HCT116 (cell line): ENCODE results near the gene SPIN1. TPM values are rescaled to one million over a fixed set of nuclear protein-coding genes. Genes with fewer than 3 reads are reported as not detected.

ENCODE experiments used
- ATAC-seq: fragments of 200-7000 bp; cut with Tn5 transposase; 2 replicates; pipeline ENCODE4 v1.9.1; 2020; ENCODE audit warnings: mild to moderate bottlenecking, moderate library complexity
- BruUV-seq: library from RNA; stranded (reverse); fragments of 400-500 nt; replicated peaks from 2 replicates; lab custom pipeline; 2021; lab: Mats Ljungman, UMichigan
- CTCF ChIA-PET: fragments of 300-600 bp; sonication (Branson Sonifier 250); formaldehyde crosslinking; loops from one replicate; lab custom pipeline; 2021; ENCODE audit warnings: antibody characterized with exemption; lab: Charles Lee
- POLR2A ChIA-PET: fragments of 300-600, 350-600 bp; sonication (Branson Sonifier 250); formaldehyde crosslinking; loops from one replicate; lab custom pipeline; 2021; ENCODE audit warnings: antibody characterized with exemption; lab: Charles Lee
- RAD21 ChIA-PET, 2 experiments: fragments of 300-600 bp; sonication (Branson Sonifier 250); formaldehyde crosslinking; loops; one replicate each; lab custom pipeline; 2023; ENCODE audit warnings: low total read pairs in 2 of 2; ENCODE audit not compliant: uncharacterized antibody in 2 of 2, unreplicated experiment in 2 of 2, low non-redundant PET in 1 of 2; lab: Charles Lee
- DNase-seq: peaks from one replicate; pipeline ENCODE4 v3.0.0-alpha.2; 2010; ENCODE audit warnings: low read depth, low spot score
- H2AFZ ChIP-seq: fragments of 200-600 bp; shearing (Covaris generic), sonication (generic); 2 replicates; pipeline ENCODE4 v1.6.1; 2017; ENCODE audit warnings: low read depth, mixed run types, mixed read lengths, antibody characterized with exemption, low read length; ENCODE audit not compliant: poor library complexity, severe bottlenecking
- H3K27ac ChIP-seq: 2 replicates; pipeline ENCODE4 v1.5.1; 2012; ENCODE audit warnings: low read depth, low read length
- H3K27me3 ChIP-seq: fragments of 200-600 bp; sonication (generic); 2 replicates; pipeline ENCODE4 v1.6.1; 2016; ENCODE audit warnings: mixed run types, low read length, mixed read lengths; ENCODE audit not compliant: insufficient read depth
- H3K36me3 ChIP-seq, 2 experiments: fragments of 200-500 bp in 1 of 2; fragments of 200-600 bp in 1 of 2; sonication (Bioruptor generic) in 1 of 2; sonication (generic) in 1 of 2; 2 replicates each; pipeline versions ENCODE4 v1.5.1 to v1.6.1; 2014 to 2016; ENCODE audit warnings: low read length in 2 of 2, inconsistent platforms in 1 of 2, mixed read lengths in 1 of 2, mixed run types in 1 of 2; ENCODE audit not compliant: insufficient read depth in 2 of 2, control insufficient read depth in 1 of 2
- H3K4me1 ChIP-seq, 2 experiments: fragments of 200-600 bp in 1 of 2; sonication (generic) in 1 of 2; 2 replicates each; pipeline versions ENCODE4 v1.5.1 to v1.6.1; 2012 to 2017; ENCODE audit warnings: low read length in 2 of 2, inconsistent platforms in 1 of 2, mild to moderate bottlenecking in 1 of 2, mixed read lengths in 1 of 2, mixed run types in 1 of 2, moderate library complexity in 1 of 2; ENCODE audit not compliant: insufficient read depth in 2 of 2, control insufficient read depth in 1 of 2
- H3K4me2 ChIP-seq: fragments of 200-600 bp; sonication (generic); 2 replicates; pipeline ENCODE4 v1.6.1; 2017; ENCODE audit warnings: mixed run types, low read length, mixed read lengths
- H3K4me3 ChIP-seq, 2 experiments: fragments of 200-600 bp in 1 of 2; sonication (generic) in 1 of 2; replicated peaks in 1 of 2; 2 replicates each; pipeline ENCODE4 v1.5.1; 2011 to 2016; ENCODE audit warnings: low read length in 2 of 2, control low read depth in 1 of 2, low read depth in 1 of 2, mild to moderate bottlenecking in 1 of 2, mixed read lengths in 1 of 2, mixed run types in 1 of 2
- H3K79me2 ChIP-seq: fragments of 200-600 bp; sonication (generic); 2 replicates; pipeline ENCODE4 v1.6.1; 2017; ENCODE audit warnings: mild to moderate bottlenecking, mixed run types, low read length, moderate library complexity, mixed read lengths; ENCODE audit not compliant: insufficient read depth
- H3K9ac ChIP-seq: fragments of 200-600 bp; sonication (generic); 2 replicates; pipeline ENCODE4 v1.6.1; 2016; ENCODE audit warnings: low read length, mixed read lengths
- H3K9me2 ChIP-seq: fragments of 200-600 bp; sonication (generic), shearing (Covaris generic); 2 replicates; pipeline ENCODE4 v1.6.1; 2017; ENCODE audit warnings: mixed run types, mild to moderate bottlenecking, moderate library complexity; ENCODE audit not compliant: insufficient read depth
- H3K9me3 ChIP-seq, 2 experiments: fragments of 200-500 bp in 1 of 2; fragments of 200-600 bp in 1 of 2; sonication (Bioruptor generic) in 1 of 2; sonication (generic) in 1 of 2; 2 replicates each; pipeline ENCODE4 v1.6.1; 2014 to 2017; ENCODE audit warnings: low read length in 2 of 2, mixed read lengths in 2 of 2, inconsistent platforms in 1 of 2, low read depth in 1 of 2, mild to moderate bottlenecking in 1 of 2, mixed run types in 1 of 2, moderate library complexity in 1 of 2; ENCODE audit not compliant: control insufficient read depth in 1 of 2, insufficient read depth in 1 of 2
- H4K20me1 ChIP-seq: fragments of 200-600 bp; sonication (generic), shearing (Covaris generic); 2 replicates; pipeline ENCODE4 v1.6.1; 2017; ENCODE audit warnings: mixed run types, mild to moderate bottlenecking, moderate library complexity; ENCODE audit not compliant: insufficient read depth
- CBX3 ChIP-seq: IDR thresholded peaks from 2 replicates; pipeline ENCODE4 v1.6.1; 2012; ENCODE audit warnings: low read depth
- CEBPB ChIP-seq: IDR thresholded peaks from 2 replicates; pipeline ENCODE4 v1.6.1; 2012; ENCODE audit warnings: low read depth
- EGR1 ChIP-seq: IDR thresholded peaks from 2 replicates; pipeline ENCODE4 v1.6.1; 2012; ENCODE audit warnings: low read depth
- ELF1 ChIP-seq: IDR thresholded peaks from 2 replicates; pipeline ENCODE4 v1.6.1; 2012; ENCODE audit warnings: low read depth, borderline replicate concordance
- EZH2 ChIP-seq: fragments of 200-600 bp; sonication (generic); IDR thresholded peaks from 2 replicates; pipeline ENCODE4 v1.6.1; 2017; ENCODE audit warnings: antibody characterized with exemption, mixed run types
- EZH2phosphoT487 ChIP-seq: fragments of 200-600 bp; IDR thresholded peaks from 2 replicates; pipeline ENCODE4 v1.6.1; 2018; ENCODE audit warnings: antibody characterized with exemption, borderline replicate concordance
- JUND ChIP-seq: IDR thresholded peaks from 2 replicates; pipeline ENCODE4 v1.6.1; 2012
- POLR2AphosphoS5 ChIP-seq: IDR thresholded peaks from 2 replicates; pipeline ENCODE4 v1.6.1; 2011; ENCODE audit warnings: mild to moderate bottlenecking, low read depth, low read length, moderate library complexity
- RAD21 ChIP-seq: IDR thresholded peaks from 2 replicates; pipeline ENCODE4 v1.6.1; 2012; ENCODE audit warnings: low read depth, mild to moderate bottlenecking
- SP1 ChIP-seq: IDR thresholded peaks from 2 replicates; pipeline ENCODE4 v1.6.1; 2012; ENCODE audit warnings: low read depth
- SRF ChIP-seq: IDR thresholded peaks from 2 replicates; pipeline ENCODE4 v1.6.1; 2012; ENCODE audit warnings: low read depth
- TCF7L2 ChIP-seq: IDR thresholded peaks from 2 replicates; pipeline ENCODE4 v1.7.0; 2011; ENCODE audit warnings: borderline replicate concordance, inconsistent platforms; ENCODE audit not compliant: insufficient read depth, insufficient read length; ENCODE audit errors: extremely low read depth
- YY1 ChIP-seq: IDR thresholded peaks from 2 replicates; pipeline ENCODE4 v1.6.1; 2011; ENCODE audit warnings: low read length, low read depth, moderate library complexity, mild to moderate bottlenecking; ENCODE audit not compliant: insufficient replicate concordance; ENCODE audit errors: extremely low read depth
- ZNF274 ChIP-seq: fragments of 200-500 bp; sonication (Bioruptor generic); IDR thresholded peaks from 2 replicates; pipeline ENCODE4 v1.6.1; 2014; ENCODE audit warnings: mild to moderate bottlenecking, low read depth, low read length, inconsistent platforms
- intact Hi-C: fragments of 100-400 bp; cut with micrococcal nuclease; formaldehyde crosslinking; loops from 2 replicates; pipeline ENCODE4 v1.10.0; 2022
- total RNA-seq: library from RNA; stranded (reverse); gene quantifications from one replicate; pipeline ENCODE4 v1.2.1, GENCODE V29; 2021; ENCODE audit not compliant: unreplicated experiment
- TF ChIP-seq, protein P1 (sequence below): IDR thresholded peaks from 2 replicates; pipeline ENCODE4 v1.6.1; 2012
- TF ChIP-seq, protein P2 (sequence below): IDR thresholded peaks from 2 replicates; pipeline ENCODE4 v1.6.1; 2012
- TF ChIP-seq, protein P3 (sequence below), 3 experiments: fragments of 200-600 bp in 1 of 3; sonication (generic) in 1 of 3; IDR thresholded peaks in 2 of 3; conservative IDR thresholded peaks in 1 of 3; 2 replicates each; pipeline ENCODE4 v1.5.1; 2012 to 2017; ENCODE audit warnings: low read depth in 2 of 3, low read length in 2 of 3, antibody characterized with exemption in 1 of 3, borderline replicate concordance in 1 of 3, control low read depth in 1 of 3, mild to moderate bottlenecking in 1 of 3, mixed read lengths in 1 of 3, mixed run types in 1 of 3, moderate library complexity in 1 of 3; ENCODE audit not compliant: insufficient read depth in 1 of 3
- TF ChIP-seq, protein P4 (sequence below): IDR thresholded peaks from 2 replicates; pipeline ENCODE4 v1.6.1; 2011; ENCODE audit warnings: mild to moderate bottlenecking, low read length, moderate library complexity; ENCODE audit not compliant: insufficient replicate concordance; ENCODE audit errors: extremely low read depth

SPIN1 gene
- total RNA-seq, 1 experiment from 2014 or later, result 74.0 TPM

DNA sequence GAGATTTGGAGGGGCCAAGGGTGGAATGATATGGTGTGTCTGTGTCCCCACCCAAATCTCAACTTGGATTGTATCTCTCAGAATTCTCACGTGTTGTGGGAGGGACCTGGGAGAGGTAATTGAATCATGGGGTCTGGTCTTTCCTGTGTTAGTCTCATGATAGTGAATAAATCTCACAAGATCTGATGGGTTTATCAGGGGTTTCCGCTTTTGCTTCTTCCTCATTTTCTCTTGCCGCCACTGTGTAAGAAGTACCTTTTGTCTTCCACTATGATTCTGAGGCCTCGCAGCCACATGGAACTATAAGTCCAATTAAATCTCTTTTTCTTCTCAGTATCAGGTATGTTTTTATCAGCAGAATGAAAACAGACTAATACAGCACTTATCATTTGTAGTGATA lies 29.5 kb upstream of the SPIN1 start:
- Histone ChIP-seq H3K9me2 (no peaks in the 10 kb centered on the region), H3K27me3 (no peaks in the 10 kb centered on the region), H3K36me3 (no peaks in the 10 kb centered on the region), H3K9ac (no peak overlapping the region), H3K4me3 (no peak overlapping the region), H3K9me3 (no peaks in the 10 kb centered on the region), H3K79me2 (no peaks in the 10 kb centered on the region), H3K4me1 (peaks cover 7 to 20% of the 10 kb centered on the region in 2 experiments), H3K27ac (no peak overlapping the region), H2AFZ (no peak overlapping the region), H3K4me2 (no peak overlapping the region), H4K20me1 (no peaks in the 10 kb centered on the region)
- no TSS peak for BruUV-seq
- TF ChIP-seq, protein P1, sequence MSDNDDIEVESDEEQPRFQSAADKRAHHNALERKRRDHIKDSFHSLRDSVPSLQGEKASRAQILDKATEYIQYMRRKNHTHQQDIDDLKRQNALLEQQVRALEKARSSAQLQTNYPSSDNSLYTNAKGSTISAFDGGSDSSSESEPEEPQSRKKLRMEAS, result no peak
- TF ChIP-seq, protein P2, sequence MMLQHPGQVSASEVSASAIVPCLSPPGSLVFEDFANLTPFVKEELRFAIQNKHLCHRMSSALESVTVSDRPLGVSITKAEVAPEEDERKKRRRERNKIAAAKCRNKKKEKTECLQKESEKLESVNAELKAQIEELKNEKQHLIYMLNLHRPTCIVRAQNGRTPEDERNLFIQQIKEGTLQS, result no peak
- TF ChIP-seq EZH2 (no peak), TCF7L2 (no peak), JUND (no peak), ZNF274 (no peak), RAD21 (no peak), EGR1 (no peak), CBX3 (no peak), YY1 (no peak), SRF (no peak), CEBPB (no peak), ELF1 (no peak), EZH2phosphoT487 (no peak), SP1 (no peak), POLR2AphosphoS5 (no peak)
- TF ChIP-seq, protein P3, sequence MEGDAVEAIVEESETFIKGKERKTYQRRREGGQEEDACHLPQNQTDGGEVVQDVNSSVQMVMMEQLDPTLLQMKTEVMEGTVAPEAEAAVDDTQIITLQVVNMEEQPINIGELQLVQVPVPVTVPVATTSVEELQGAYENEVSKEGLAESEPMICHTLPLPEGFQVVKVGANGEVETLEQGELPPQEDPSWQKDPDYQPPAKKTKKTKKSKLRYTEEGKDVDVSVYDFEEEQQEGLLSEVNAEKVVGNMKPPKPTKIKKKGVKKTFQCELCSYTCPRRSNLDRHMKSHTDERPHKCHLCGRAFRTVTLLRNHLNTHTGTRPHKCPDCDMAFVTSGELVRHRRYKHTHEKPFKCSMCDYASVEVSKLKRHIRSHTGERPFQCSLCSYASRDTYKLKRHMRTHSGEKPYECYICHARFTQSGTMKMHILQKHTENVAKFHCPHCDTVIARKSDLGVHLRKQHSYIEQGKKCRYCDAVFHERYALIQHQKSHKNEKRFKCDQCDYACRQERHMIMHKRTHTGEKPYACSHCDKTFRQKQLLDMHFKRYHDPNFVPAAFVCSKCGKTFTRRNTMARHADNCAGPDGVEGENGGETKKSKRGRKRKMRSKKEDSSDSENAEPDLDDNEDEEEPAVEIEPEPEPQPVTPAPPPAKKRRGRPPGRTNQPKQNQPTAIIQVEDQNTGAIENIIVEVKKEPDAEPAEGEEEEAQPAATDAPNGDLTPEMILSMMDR (IDR thresholded peaks at IDR 0.05 in 2 of 3, conservative IDR thresholded peaks at IDR 0.05 in 1 of 3; ENCODE audit: borderline replicate concordance in 1 of 3, insufficient read depth in 1 of 3, low read depth in 2 of 3, low read length in 2 of 3), result no peak
- TF ChIP-seq, protein P4, sequence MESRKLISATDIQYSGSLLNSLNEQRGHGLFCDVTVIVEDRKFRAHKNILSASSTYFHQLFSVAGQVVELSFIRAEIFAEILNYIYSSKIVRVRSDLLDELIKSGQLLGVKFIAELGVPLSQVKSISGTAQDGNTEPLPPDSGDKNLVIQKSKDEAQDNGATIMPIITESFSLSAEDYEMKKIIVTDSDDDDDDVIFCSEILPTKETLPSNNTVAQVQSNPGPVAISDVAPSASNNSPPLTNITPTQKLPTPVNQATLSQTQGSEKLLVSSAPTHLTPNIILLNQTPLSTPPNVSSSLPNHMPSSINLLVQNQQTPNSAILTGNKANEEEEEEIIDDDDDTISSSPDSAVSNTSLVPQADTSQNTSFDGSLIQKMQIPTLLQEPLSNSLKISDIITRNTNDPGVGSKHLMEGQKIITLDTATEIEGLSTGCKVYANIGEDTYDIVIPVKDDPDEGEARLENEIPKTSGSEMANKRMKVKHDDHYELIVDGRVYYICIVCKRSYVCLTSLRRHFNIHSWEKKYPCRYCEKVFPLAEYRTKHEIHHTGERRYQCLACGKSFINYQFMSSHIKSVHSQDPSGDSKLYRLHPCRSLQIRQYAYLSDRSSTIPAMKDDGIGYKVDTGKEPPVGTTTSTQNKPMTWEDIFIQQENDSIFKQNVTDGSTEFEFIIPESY, result no peak
- RAD21 ChIA-PET, result no interaction called here
- POLR2A ChIA-PET, result no interaction called here
- DNase-seq (no peak), ATAC-seq (no peak)
- CTCF ChIA-PET, result no interaction called here
- intact Hi-C loops, result no loop called here
